Neural cell (in vitro differentiated cells): Measurements from ENCODE around the gene RBM20. TPM values are rescaled to one million over a fixed set of nuclear protein-coding genes. Genes with fewer than 3 reads are reported as not detected.

Experiments used
- H2AFZ ChIP-seq: fragments of 200-600, 300-800 bp; sonication (generic), shearing (Covaris generic); 2 replicates; pipeline ENCODE4 v1.6.0; 2014; ENCODE audit warnings: low read depth, mild to moderate bottlenecking, antibody characterized with exemption, low read length, moderate library complexity
- H3F3A ChIP-seq: fragments of 200-600 bp; shearing (Covaris generic); 2 replicates; pipeline ENCODE4 v1.6.1; 2016; ENCODE audit warnings: mild to moderate bottlenecking, moderate library complexity, mixed read lengths, antibody characterized with exemption, low read length; ENCODE audit not compliant: insufficient read depth, poor library complexity, severe bottlenecking
- H3K27ac ChIP-seq: fragments of 200-600, 300-800 bp; sonication (generic), shearing (Covaris generic); 2 replicates; pipeline ENCODE4 v1.5.1; 2014; ENCODE audit warnings: mild to moderate bottlenecking, low read length, moderate library complexity
- H3K27me3 ChIP-seq: fragments of 300-800, 200-600 bp; sonication (generic), shearing (Covaris generic); 2 replicates; pipeline ENCODE4 v1.6.0; 2014; ENCODE audit warnings: mild to moderate bottlenecking, low read depth, low read length, moderate library complexity; ENCODE audit not compliant: insufficient read depth
- H3K36me3 ChIP-seq: fragments of 300-800, 200-600 bp; sonication (generic), shearing (Covaris generic); 2 replicates; pipeline ENCODE4 v1.5.1; 2014; ENCODE audit warnings: mild to moderate bottlenecking, antibody characterized with exemption, low read length, moderate library complexity; ENCODE audit not compliant: insufficient read depth
- H3K4me2 ChIP-seq: fragments of 300-800, 200-600 bp; sonication (generic), shearing (Covaris generic); 2 replicates; pipeline ENCODE4 v1.6.0; 2014; ENCODE audit warnings: mild to moderate bottlenecking, low read length
- H3K4me3 ChIP-seq: fragments of 300-800, 200-600 bp; sonication (generic), shearing (Covaris generic); 2 replicates; pipeline ENCODE4 v1.5.1; 2014; ENCODE audit warnings: mild to moderate bottlenecking, low read length, moderate library complexity
- H3K79me2 ChIP-seq: fragments of 200-600 bp; shearing (Covaris generic); replicated peaks from 2 replicates; pipeline ENCODE4 v1.6.0; 2014; ENCODE audit warnings: mild to moderate bottlenecking, low read length, moderate library complexity; ENCODE audit not compliant: insufficient read depth
- H3K9ac ChIP-seq: fragments of 300-800, 200-600 bp; sonication (generic), shearing (Covaris generic); 2 replicates; pipeline ENCODE4 v1.6.1; 2016; ENCODE audit warnings: mild to moderate bottlenecking, low read length, mixed read lengths
- H3K9me2 ChIP-seq: fragments of 200-600 bp; shearing (Covaris generic); 2 replicates; pipeline ENCODE4 v1.6.1; 2016; ENCODE audit warnings: mild to moderate bottlenecking, low read length, mixed read lengths; ENCODE audit not compliant: insufficient read depth
- H3K9me3 ChIP-seq: fragments of 200-600, 300-800 bp; sonication (generic), shearing (Covaris generic); 2 replicates; pipeline ENCODE4 v1.6.1; 2016; ENCODE audit warnings: mild to moderate bottlenecking, mixed run types, low read length, moderate library complexity, mixed read lengths
- H4K20me1 ChIP-seq: fragments of 200-600 bp; shearing (Covaris generic); 2 replicates; pipeline ENCODE4 v1.6.1; 2016; ENCODE audit warnings: mild to moderate bottlenecking, mixed run types; ENCODE audit not compliant: insufficient read depth
- EP300 ChIP-seq: fragments of 450-650 bp; conservative IDR thresholded peaks from 2 replicates; pipeline ENCODE4 v1.6.1; 2014; ENCODE audit warnings: antibody characterized with exemption, mild to moderate bottlenecking, moderate library complexity; ENCODE audit not compliant: poor library complexity, severe bottlenecking
- EZH2 ChIP-seq: fragments of 200-600, 300-800 bp; shearing (Covaris generic), sonication (generic); IDR thresholded peaks from 2 replicates; pipeline ENCODE4 v1.6.1; 2014; ENCODE audit warnings: antibody characterized with exemption, low read length, borderline replicate concordance, mild to moderate bottlenecking; ENCODE audit not compliant: insufficient read depth, poor library complexity, severe bottlenecking
- MXI1 ChIP-seq: fragments of 450-650 bp; conservative IDR thresholded peaks from 2 replicates; pipeline ENCODE4 v1.6.1; 2014; ENCODE audit warnings: antibody characterized with exemption, mild to moderate bottlenecking; ENCODE audit not compliant: poor library complexity, severe bottlenecking
- POLR2AphosphoS5 ChIP-seq: IDR thresholded peaks from 2 replicates; pipeline ENCODE4 v1.6.1; 2012
- RAD21 ChIP-seq: fragments of 450-650 bp; conservative IDR thresholded peaks from 2 replicates; pipeline ENCODE4 v1.6.1; 2014; ENCODE audit warnings: antibody characterized with exemption, mild to moderate bottlenecking, moderate library complexity
- SMC3 ChIP-seq: fragments of 450-650 bp; conservative IDR thresholded peaks from 2 replicates; pipeline ENCODE4 v1.6.1; 2014; ENCODE audit warnings: antibody characterized with exemption, mild to moderate bottlenecking, moderate library complexity; ENCODE audit not compliant: poor library complexity
- TAF1 ChIP-seq: IDR thresholded peaks from 2 replicates; pipeline ENCODE4 v1.6.1; 2012; ENCODE audit warnings: low read depth
- polyA plus RNA-seq: library from polyadenylated mRNA; depleted of rRNA; stranded (reverse); fragments of >200 nt; gene quantifications from 2 replicates; pipeline ENCODE4 v1.2.3, GENCODE V29; 2014
- TF ChIP-seq, protein P1 (sequence below): IDR thresholded peaks from 2 replicates; pipeline ENCODE4 v1.6.1; 2012; ENCODE audit warnings: borderline replicate concordance
- TF ChIP-seq, protein P2 (sequence below): fragments of 450-650 bp; IDR thresholded peaks from 2 replicates; pipeline ENCODE4 v1.5.1; 2014; ENCODE audit warnings: antibody characterized with exemption, mild to moderate bottlenecking, moderate library complexity; ENCODE audit not compliant: poor library complexity, severe bottlenecking

The RBM20 gene
- polyA plus RNA-seq, 1 donor from 2014 or later, result 0.07 TPM

DNA sequence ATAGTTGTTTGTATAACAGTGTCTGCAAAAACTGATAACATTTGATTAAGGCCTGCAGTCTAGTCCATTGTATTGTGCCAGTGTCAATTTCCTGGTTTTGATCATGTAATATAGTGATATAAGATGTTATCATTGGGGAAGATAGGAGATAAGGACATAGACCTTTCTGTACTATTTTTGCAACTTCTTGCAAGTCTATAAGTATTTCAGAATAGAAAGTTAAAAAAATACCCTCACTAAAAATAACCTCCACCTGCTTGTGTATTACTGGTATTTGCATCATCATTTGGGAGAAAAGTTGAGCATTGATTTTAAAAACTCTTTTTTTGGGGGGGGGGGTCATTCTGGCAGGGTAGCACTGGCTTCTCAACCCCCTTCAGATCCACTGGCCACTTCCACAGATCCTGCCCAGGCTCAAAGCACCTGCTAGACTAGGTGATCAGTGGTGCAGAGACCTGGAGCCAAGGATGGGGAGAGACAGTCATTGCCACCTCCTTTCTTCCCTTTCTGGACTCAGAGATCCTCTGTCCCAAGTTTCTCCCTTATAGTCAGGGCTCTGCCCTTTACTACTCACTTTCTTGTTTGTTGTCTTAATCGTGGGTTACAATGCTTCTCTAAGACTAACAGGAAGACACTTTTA, 103.0 kb downstream of the RBM20 start:
- Histone ChIP-seq H3K4me2 (no peak overlapping the region), H4K20me1 (no peaks in the 10 kb centered on the region), H3K27ac (no peak overlapping the region), H3K9ac (no peak overlapping the region), H2AFZ (no peak overlapping the region), H3K9me2 (no peaks in the 10 kb centered on the region), H3K79me2 (no peaks in the 10 kb centered on the region), H3F3A (no peaks in the 10 kb centered on the region), H3K4me3 (no peak overlapping the region), H3K27me3 (no peaks in the 10 kb centered on the region), H3K36me3 (no peaks in the 10 kb centered on the region), H3K9me3 (peaks cover 5% of the 10 kb centered on the region)
- TF ChIP-seq, protein P1, sequence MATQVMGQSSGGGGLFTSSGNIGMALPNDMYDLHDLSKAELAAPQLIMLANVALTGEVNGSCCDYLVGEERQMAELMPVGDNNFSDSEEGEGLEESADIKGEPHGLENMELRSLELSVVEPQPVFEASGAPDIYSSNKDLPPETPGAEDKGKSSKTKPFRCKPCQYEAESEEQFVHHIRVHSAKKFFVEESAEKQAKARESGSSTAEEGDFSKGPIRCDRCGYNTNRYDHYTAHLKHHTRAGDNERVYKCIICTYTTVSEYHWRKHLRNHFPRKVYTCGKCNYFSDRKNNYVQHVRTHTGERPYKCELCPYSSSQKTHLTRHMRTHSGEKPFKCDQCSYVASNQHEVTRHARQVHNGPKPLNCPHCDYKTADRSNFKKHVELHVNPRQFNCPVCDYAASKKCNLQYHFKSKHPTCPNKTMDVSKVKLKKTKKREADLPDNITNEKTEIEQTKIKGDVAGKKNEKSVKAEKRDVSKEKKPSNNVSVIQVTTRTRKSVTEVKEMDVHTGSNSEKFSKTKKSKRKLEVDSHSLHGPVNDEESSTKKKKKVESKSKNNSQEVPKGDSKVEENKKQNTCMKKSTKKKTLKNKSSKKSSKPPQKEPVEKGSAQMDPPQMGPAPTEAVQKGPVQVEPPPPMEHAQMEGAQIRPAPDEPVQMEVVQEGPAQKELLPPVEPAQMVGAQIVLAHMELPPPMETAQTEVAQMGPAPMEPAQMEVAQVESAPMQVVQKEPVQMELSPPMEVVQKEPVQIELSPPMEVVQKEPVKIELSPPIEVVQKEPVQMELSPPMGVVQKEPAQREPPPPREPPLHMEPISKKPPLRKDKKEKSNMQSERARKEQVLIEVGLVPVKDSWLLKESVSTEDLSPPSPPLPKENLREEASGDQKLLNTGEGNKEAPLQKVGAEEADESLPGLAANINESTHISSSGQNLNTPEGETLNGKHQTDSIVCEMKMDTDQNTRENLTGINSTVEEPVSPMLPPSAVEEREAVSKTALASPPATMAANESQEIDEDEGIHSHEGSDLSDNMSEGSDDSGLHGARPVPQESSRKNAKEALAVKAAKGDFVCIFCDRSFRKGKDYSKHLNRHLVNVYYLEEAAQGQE, result no peak
- no peak for TF ChIP-seq MXI1
- no peak for TF ChIP-seq TAF1
- TF ChIP-seq SMC3, result no peak
- TF ChIP-seq, protein P2, sequence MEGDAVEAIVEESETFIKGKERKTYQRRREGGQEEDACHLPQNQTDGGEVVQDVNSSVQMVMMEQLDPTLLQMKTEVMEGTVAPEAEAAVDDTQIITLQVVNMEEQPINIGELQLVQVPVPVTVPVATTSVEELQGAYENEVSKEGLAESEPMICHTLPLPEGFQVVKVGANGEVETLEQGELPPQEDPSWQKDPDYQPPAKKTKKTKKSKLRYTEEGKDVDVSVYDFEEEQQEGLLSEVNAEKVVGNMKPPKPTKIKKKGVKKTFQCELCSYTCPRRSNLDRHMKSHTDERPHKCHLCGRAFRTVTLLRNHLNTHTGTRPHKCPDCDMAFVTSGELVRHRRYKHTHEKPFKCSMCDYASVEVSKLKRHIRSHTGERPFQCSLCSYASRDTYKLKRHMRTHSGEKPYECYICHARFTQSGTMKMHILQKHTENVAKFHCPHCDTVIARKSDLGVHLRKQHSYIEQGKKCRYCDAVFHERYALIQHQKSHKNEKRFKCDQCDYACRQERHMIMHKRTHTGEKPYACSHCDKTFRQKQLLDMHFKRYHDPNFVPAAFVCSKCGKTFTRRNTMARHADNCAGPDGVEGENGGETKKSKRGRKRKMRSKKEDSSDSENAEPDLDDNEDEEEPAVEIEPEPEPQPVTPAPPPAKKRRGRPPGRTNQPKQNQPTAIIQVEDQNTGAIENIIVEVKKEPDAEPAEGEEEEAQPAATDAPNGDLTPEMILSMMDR, result no peak
- TF ChIP-seq EP300, result no peak
- no peak for TF ChIP-seq POLR2AphosphoS5
- TF ChIP-seq RAD21, result no peak
- no peak for TF ChIP-seq EZH2

DNA sequence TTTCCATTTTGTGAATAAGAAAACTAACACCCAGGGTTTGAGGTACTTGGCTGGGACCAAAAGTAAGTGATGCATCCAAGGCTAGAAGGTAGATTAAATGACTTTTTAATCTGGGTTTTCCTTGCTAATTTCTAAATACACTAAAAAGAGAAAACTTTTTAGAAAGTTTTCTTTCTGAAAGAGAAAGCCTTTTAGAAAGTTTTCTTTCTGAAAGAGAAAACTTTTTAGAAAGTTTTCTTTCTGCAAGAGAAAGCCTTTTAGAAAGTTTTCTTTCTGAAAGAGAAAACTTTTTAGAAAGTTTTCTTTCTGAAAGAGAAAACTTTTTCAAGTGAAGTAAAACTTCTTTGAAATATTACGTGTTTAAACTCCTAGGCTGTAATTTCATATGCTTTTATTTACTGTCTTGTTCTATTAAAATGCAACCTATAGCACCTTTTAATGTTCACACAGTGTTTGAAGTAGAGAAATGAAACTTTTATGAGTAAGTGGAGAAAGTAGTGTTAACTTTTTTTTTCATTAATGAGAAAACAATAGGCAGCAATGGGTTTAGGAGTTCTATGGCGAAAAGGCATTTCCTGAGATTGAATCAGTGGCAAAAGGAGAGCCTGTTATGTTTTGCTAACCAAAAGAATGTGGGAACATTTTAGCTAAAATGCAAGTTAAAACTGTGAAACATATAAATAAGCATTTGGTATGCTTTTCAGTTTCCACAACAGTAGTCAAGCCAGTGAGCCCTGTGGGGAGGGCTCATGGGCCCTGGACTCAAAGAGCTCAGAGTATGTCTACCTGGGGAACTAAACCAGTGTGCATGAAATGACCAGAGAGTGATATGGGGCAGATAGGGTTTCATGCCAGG, 103.7 kb downstream of the RBM20 start:
- TF ChIP-seq SMC3 (no peak), POLR2AphosphoS5 (no peak), RAD21 (no peak), TAF1 (no peak), MXI1 (no peak), EZH2 (no peak), EP300 (no peak)
- TF ChIP-seq, protein P2, result no peak
- TF ChIP-seq, protein P1, result no peak
- no peaks in the 10 kb centered on the region for H3K9me2 ChIP-seq
- H3K36me3 ChIP-seq, result no peaks in the 10 kb centered on the region
- H3K9ac ChIP-seq, result no peak overlapping the region
- no peaks in the 10 kb centered on the region for H3F3A ChIP-seq
- H3K9me3 ChIP-seq, result peaks cover 5% of the 10 kb centered on the region
- no peaks in the 10 kb centered on the region for H3K79me2 ChIP-seq
- H2AFZ ChIP-seq, result no peak overlapping the region
- no peak overlapping the region for H3K4me2 ChIP-seq
- no peak overlapping the region for H3K4me3 ChIP-seq
- H4K20me1 ChIP-seq, result no peaks in the 10 kb centered on the region
- no peaks in the 10 kb centered on the region for H3K27me3 ChIP-seq
- H3K27ac ChIP-seq, result no peak overlapping the region
